ENCODE measurements around the gene NDST3. TPM values are rescaled to one million over a fixed set of nuclear protein-coding genes. Genes with fewer than 3 reads are reported as not detected.

The NDST3 gene
- total RNA-seq, 1 experiment from 2014 or later, result 0.70 TPM

DNA sequence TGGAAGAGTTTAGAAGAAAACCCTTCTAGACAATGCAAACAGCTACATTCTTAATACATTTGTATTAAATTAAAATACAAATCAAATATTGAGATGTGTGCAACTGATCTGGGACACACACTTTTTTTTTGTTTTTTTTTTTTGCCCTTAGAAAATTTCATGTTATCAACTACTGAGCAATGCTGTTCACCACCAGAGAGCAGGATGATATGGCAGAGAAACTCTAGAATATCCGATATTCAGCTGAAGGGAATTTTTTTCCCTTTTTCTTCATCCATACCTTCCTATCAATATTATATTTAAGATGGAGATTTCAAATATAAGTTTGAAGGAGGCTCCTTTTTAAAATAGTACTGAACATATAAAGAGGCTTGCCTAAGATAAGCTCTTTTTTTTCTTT lies 1.0 kb downstream of the NDST3 start:
- no peaks in the 10 kb centered on the region for H3K79me1 ChIP-seq (ENCODE audit: insufficient read depth, low read depth, low read length, poor library complexity, severe bottlenecking)
- no peaks in the 10 kb centered on the region for H3K79me2 ChIP-seq (ENCODE audit: insufficient read depth, low read length)
- no peak overlapping the region for H3K14ac ChIP-seq (ENCODE audit: insufficient read depth, low read length)
- H2BK5ac ChIP-seq (ENCODE audit: insufficient read length, low read length), result no peak overlapping the region
- no peak overlapping the region for H3K56ac ChIP-seq (ENCODE audit: insufficient read length, low read depth, low read length)
- no CpG with 5 or more reads among the region's 1 CpG for WGBS (ENCODE audit: extremely low coverage, insufficient read length, low lambda C conversion rate)
- no peak overlapping the region for H2BK20ac ChIP-seq (ENCODE audit: low read depth, low read length, poor library complexity, severe bottlenecking)
- DNase-seq, result no peak
- H3K4me1 Mint-ChIP-seq, result peaks cover 9 to 11% of the 10 kb centered on the region in 2 experiments
- no peak overlapping the region for H2AK5ac ChIP-seq (ENCODE audit: insufficient read length, low read length)
- no peaks in the 10 kb centered on the region for H3K23me2 ChIP-seq (ENCODE audit: insufficient read length, low read depth, low read length, poor library complexity, severe bottlenecking)
- H4K91ac ChIP-seq (ENCODE audit: insufficient read length, low read depth, low read length), result no peak overlapping the region
- H3K9me3 ChIP-seq (ENCODE audit: control insufficient read depth, low read depth, low read length), result no peaks in the 10 kb centered on the region
- no peak overlapping the region for H2BK12ac ChIP-seq (ENCODE audit: insufficient read length, low read depth, low read length)
- no peak overlapping the region for H3T11ph ChIP-seq (ENCODE audit: low read length)
- H3K4me2 ChIP-seq (ENCODE audit: insufficient read depth, insufficient read length, low read length), result no peak overlapping the region
- H3K9me3 Mint-ChIP-seq, result no peaks in the 10 kb centered on the region
- peaks cover 10% of the 10 kb centered on the region for H3K27me3 Mint-ChIP-seq (ENCODE audit: low read depth)
- no peak overlapping the region for H4K5ac ChIP-seq (ENCODE audit: insufficient read length, low read depth, low read length)
- no peak overlapping the region for H4K8ac ChIP-seq (replicated peaks; ENCODE audit: insufficient read length, low read depth, low read length)
- no peak overlapping the region for H2BK15ac ChIP-seq (ENCODE audit: low read depth, low read length)
- H4K20me1 ChIP-seq (ENCODE audit: control insufficient read depth, insufficient read depth, insufficient read length), result no peaks in the 10 kb centered on the region
- H3K27ac ChIP-seq (ENCODE audit: insufficient read length, low read depth, low read length), result no peak overlapping the region
- H3K27ac Mint-ChIP-seq, result no peak overlapping the region
- no peaks in the 10 kb centered on the region; the same call in 1 of the 2 replicates for H3K4me1 ChIP-seq (ENCODE audit: insufficient read depth, low read length)
- no peak overlapping the region for H3K18ac ChIP-seq (ENCODE audit: insufficient read length, low read depth, low read length)
- no peak overlapping the region for H3K23ac ChIP-seq (ENCODE audit: insufficient read length, low read depth, low read length)
- no peaks in the 10 kb centered on the region for H3K36me3 Mint-ChIP-seq (ENCODE audit: insufficient read depth in 1 of 3, low read depth in 3 of 3)
- H2AFZ ChIP-seq (ENCODE audit: low read length), result no peak overlapping the region
- no peak overlapping the region for H3K4me3 Mint-ChIP-seq
- TF ChIP-seq, protein P1, sequence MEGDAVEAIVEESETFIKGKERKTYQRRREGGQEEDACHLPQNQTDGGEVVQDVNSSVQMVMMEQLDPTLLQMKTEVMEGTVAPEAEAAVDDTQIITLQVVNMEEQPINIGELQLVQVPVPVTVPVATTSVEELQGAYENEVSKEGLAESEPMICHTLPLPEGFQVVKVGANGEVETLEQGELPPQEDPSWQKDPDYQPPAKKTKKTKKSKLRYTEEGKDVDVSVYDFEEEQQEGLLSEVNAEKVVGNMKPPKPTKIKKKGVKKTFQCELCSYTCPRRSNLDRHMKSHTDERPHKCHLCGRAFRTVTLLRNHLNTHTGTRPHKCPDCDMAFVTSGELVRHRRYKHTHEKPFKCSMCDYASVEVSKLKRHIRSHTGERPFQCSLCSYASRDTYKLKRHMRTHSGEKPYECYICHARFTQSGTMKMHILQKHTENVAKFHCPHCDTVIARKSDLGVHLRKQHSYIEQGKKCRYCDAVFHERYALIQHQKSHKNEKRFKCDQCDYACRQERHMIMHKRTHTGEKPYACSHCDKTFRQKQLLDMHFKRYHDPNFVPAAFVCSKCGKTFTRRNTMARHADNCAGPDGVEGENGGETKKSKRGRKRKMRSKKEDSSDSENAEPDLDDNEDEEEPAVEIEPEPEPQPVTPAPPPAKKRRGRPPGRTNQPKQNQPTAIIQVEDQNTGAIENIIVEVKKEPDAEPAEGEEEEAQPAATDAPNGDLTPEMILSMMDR (conservative IDR thresholded peaks at IDR 0.05), result no peak
- no peak overlapping the region for H2BK120ac ChIP-seq (ENCODE audit: low read depth, low read length, poor library complexity, severe bottlenecking)
- no peak overlapping the region for H3K9ac ChIP-seq (ENCODE audit: extremely low read depth, insufficient read length, low read length)
- H3K27me3 ChIP-seq (ENCODE audit: insufficient read depth, low read length), result no peaks in the 10 kb centered on the region
- H3K4ac ChIP-seq (ENCODE audit: low read depth, low read length), result no peak overlapping the region
